Breast epithelium (tissue), 4 donors: ENCODE results near the gene NRXN2. TPM values are rescaled to one million over a fixed set of nuclear protein-coding genes. Genes with fewer than 3 reads are reported as not detected.

ENCODE experiments used
- DNase-seq, 2 donors: peaks; one replicate each; pipeline ENCODE4 v3.0.0-alpha.2; 2019; ENCODE audit warnings: low spot score in 2 of 2
- H3K27ac ChIP-seq, 2 donors: fragments of 200-600 bp; sonication (generic) in 1 of 2; one replicate each; pipeline ENCODE4 v1.5.1; 2016 to 2019; ENCODE audit warnings: mild to moderate bottlenecking in 1 of 2
- H3K27me3 ChIP-seq, 2 donors: fragments of 200-600 bp; sonication (generic) in 1 of 2; one replicate each; pipeline versions ENCODE4 v1.5.1 to v1.6.0; 2017 to 2019; ENCODE audit warnings: control low read depth in 1 of 2, mild to moderate bottlenecking in 1 of 2
- H3K36me3 ChIP-seq: fragments of 200-600 bp; one replicate; pipeline ENCODE4 v1.5.1; 2019
- H3K4me1 ChIP-seq, 2 donors: fragments of 200-600 bp; sonication (generic); one replicate each; pipeline ENCODE4 v1.5.1; 2016 to 2019; ENCODE audit warnings: control low read depth in 1 of 2
- H3K4me3 ChIP-seq, 3 donors: fragments of 200-600 bp; sonication (generic); 1 replicate in 2 of 3; 2 replicates in 1 of 3; pipeline ENCODE4 v1.5.1; 2016 to 2019; ENCODE audit warnings: mild to moderate bottlenecking in 3 of 3, moderate library complexity in 2 of 3
- H3K9me3 ChIP-seq, 2 donors: fragments of 200-600 bp; sonication (generic) in 1 of 2; one replicate each; pipeline ENCODE4 v1.5.1; 2016 to 2019; ENCODE audit warnings: control low read depth in 1 of 2
- POLR2A ChIP-seq: fragments of 450-650 bp; IDR thresholded peaks from one replicate; pipeline ENCODE4 v1.6.1; 2016; ENCODE audit warnings: antibody characterized with exemption, mild to moderate bottlenecking, moderate library complexity
- POLR2AphosphoS5 ChIP-seq, 3 donors: sonication (generic); formaldehyde crosslinking; IDR thresholded peaks; one replicate each; pipeline ENCODE4 v1.6.1; 2017; ENCODE audit warnings: antibody characterized with exemption in 3 of 3
- intact Hi-C: fragments of 100-400 bp; cut with DNase I; formaldehyde crosslinking; loops from one replicate; pipeline ENCODE4 v1.15.1; 2023; ENCODE audit warnings: low total_unique reads
- total RNA-seq, 3 donors: library from RNA; depleted of rRNA; stranded (reverse); fragments of >200 nt; gene quantifications; one replicate each; pipeline ENCODE4 v1.1.0, GENCODE V29; 2016
- TF ChIP-seq, protein P1 (sequence below), 3 donors: fragments of 450-650 bp; IDR thresholded peaks; one replicate each; pipeline ENCODE4 v1.5.1; 2016 to 2017; ENCODE audit warnings: antibody characterized with exemption in 3 of 3, mild to moderate bottlenecking in 3 of 3, moderate library complexity in 3 of 3

The NRXN2 gene
- total RNA-seq, 3 donors from 2014 or later, result 1.8 to 4.3 (median 3.5) TPM

- intact Hi-C loops, result no loop called here
- H3K4me3 ChIP-seq, result peak overlapping the region; percentile 26 to 66 (median 43)
- peak overlapping the region in 1 of 2 donors; percentile 68 for H3K27ac ChIP-seq
- no peaks in the 10 kb centered on the region for H3K9me3 ChIP-seq
- no peak for TF ChIP-seq POLR2AphosphoS5 (IDR thresholded peaks at IDR 0.05)
- no peak for TF ChIP-seq POLR2A
- TF ChIP-seq, protein P1, sequence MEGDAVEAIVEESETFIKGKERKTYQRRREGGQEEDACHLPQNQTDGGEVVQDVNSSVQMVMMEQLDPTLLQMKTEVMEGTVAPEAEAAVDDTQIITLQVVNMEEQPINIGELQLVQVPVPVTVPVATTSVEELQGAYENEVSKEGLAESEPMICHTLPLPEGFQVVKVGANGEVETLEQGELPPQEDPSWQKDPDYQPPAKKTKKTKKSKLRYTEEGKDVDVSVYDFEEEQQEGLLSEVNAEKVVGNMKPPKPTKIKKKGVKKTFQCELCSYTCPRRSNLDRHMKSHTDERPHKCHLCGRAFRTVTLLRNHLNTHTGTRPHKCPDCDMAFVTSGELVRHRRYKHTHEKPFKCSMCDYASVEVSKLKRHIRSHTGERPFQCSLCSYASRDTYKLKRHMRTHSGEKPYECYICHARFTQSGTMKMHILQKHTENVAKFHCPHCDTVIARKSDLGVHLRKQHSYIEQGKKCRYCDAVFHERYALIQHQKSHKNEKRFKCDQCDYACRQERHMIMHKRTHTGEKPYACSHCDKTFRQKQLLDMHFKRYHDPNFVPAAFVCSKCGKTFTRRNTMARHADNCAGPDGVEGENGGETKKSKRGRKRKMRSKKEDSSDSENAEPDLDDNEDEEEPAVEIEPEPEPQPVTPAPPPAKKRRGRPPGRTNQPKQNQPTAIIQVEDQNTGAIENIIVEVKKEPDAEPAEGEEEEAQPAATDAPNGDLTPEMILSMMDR (IDR thresholded peaks at IDR 0.05), result peak in 1 of 3 donors; percentile 86
- no peaks in the 10 kb centered on the region for H3K27me3 ChIP-seq
- DNase-seq, result no peak
- H3K4me1 ChIP-seq, result no peaks in the 10 kb centered on the region
- no peaks in the 10 kb centered on the region for H3K36me3 ChIP-seq
Observed at GRCh38 chr11:64687643-64688533, 35.1 kb downstream of the NRXN2 start.

- Histone ChIP-seq H3K27me3 (no peaks in the 10 kb centered on the region), H3K27ac (no peak overlapping the region)
Observed at GRCh38 chr11:64687204-64687603, 35.8 kb downstream of the NRXN2 start.

DNA sequence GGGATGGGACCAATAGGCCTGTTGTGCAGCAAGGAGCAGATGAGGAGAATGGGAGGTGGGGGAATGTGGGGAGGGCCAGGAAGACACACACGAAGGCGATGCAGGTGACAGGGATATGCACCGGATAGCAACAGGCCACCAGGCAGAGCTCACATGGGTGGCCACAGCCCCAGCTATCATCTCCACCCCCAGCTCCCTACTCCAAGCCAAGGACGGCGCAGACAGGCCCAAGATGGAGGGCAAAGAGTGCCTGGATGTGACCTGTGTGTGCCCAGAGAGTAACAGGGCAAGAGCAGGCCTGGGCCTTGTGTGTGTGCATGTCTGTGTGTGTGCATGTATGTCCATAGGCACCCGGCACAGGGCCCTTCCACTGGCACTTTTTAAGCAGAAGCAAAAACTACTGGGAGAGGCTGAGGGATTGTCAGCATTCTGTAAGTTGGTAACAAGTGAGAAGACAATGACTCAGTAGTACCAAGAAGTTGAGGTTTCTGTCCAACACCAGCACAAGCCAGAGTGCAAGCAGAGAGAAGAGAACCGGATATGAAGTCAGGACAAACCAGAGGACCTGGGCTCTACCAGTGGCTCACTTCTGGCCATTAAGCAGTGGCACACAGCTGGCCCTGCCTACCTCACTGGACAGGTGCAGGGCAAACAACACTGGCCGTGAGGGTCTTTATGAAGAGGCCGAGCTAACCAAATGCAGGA, 36.4 kb downstream of the NRXN2 start:
- Histone ChIP-seq H3K4me3 (no peak overlapping the region), H3K27ac (no peak overlapping the region), H3K9me3 (no peaks in the 10 kb centered on the region), H3K27me3 (no peaks in the 10 kb centered on the region), H3K36me3 (no peaks in the 10 kb centered on the region), H3K4me1 (no peaks in the 10 kb centered on the region)
- TF ChIP-seq POLR2AphosphoS5 (IDR thresholded peaks at IDR 0.05) (no peak), POLR2A (no peak)
- TF ChIP-seq, protein P1 (IDR thresholded peaks at IDR 0.05), result no peak
- DNase-seq, result no peak
- intact Hi-C loops, result no loop called here

More at GRCh38 chr11:64687204-64687603, 35.8 kb downstream of the NRXN2 start:
- TF ChIP-seq POLR2A (no peak), POLR2AphosphoS5 (IDR thresholded peaks at IDR 0.05) (no peak)
- TF ChIP-seq, protein P1 (IDR thresholded peaks at IDR 0.05), result no peak
- no peaks in the 10 kb centered on the region for H3K9me3 ChIP-seq
- H3K4me1 ChIP-seq, result no peaks in the 10 kb centered on the region
- no peak overlapping the region for H3K4me3 ChIP-seq
- intact Hi-C loops, result no loop called here
- peak in 1 of 2 donors; percentile 20 for DNase-seq
- no peaks in the 10 kb centered on the region for H3K36me3 ChIP-seq

GRCh38 chr11:64685536-64685935, 37.5 kb downstream of the NRXN2 start:
- Histone ChIP-seq H3K4me3 (no peak overlapping the region), H3K27ac (no peak overlapping the region), H3K27me3 (no peaks in the 10 kb centered on the region), H3K9me3 (no peaks in the 10 kb centered on the region), H3K4me1 (no peaks in the 10 kb centered on the region), H3K36me3 (no peaks in the 10 kb centered on the region)
- TF ChIP-seq POLR2AphosphoS5 (IDR thresholded peaks at IDR 0.05) (no peak), POLR2A (no peak)
- TF ChIP-seq, protein P1 (IDR thresholded peaks at IDR 0.05), result no peak
- intact Hi-C loops, result no loop called here
- no peak for DNase-seq

DNA sequence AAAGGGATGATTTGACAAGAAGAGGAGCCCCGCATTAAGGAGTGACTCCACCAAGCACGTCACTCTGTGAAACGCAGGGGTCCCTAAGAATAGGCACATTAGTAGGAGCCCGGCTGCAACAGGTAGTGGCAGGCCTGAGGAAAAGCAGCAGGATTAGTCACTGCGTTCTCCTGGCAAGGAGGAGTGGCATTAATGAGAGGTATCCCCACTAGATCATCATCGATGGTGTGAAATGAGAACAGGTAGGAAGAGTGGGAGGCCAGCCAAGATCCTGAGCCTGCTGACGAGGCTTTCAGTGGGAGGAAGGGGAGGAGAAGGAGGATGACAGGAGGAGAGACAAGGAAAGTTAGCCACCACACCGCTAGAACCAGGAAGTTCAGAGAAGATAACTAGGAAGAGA, 38.6 kb downstream of the NRXN2 start:
- Histone ChIP-seq H3K27ac (no peak overlapping the region), H3K4me1 (no peaks in the 10 kb centered on the region), H3K36me3 (no peaks in the 10 kb centered on the region), H3K4me3 (no peak overlapping the region), H3K9me3 (no peaks in the 10 kb centered on the region), H3K27me3 (no peaks in the 10 kb centered on the region)
- intact Hi-C loops, result no loop called here
- DNase-seq, result no peak
- TF ChIP-seq POLR2A (no peak), POLR2AphosphoS5 (IDR thresholded peaks at IDR 0.05) (no peak)
- TF ChIP-seq, protein P1 (IDR thresholded peaks at IDR 0.05), result no peak
